Activated CD4-positive, alpha-beta T cell treated with anti-CD3 and anti-CD28 coated beads, Interleukin-2, amount 50 U/mL, for 48 hours (primary cell): ENCODE results near the gene BCAR1.
"Not testable (repeated sequence)": the region's sequence is repeated elsewhere in the genome, so short reads cannot be mapped to it uniquely, and the experiment has no call there.

ENCODE experiments used
- DNase-seq, 2 experiments: peaks; one replicate each; pipeline ENCODE4 v3.0.0-alpha.2; 2020

BCAR1 gene

DNA sequence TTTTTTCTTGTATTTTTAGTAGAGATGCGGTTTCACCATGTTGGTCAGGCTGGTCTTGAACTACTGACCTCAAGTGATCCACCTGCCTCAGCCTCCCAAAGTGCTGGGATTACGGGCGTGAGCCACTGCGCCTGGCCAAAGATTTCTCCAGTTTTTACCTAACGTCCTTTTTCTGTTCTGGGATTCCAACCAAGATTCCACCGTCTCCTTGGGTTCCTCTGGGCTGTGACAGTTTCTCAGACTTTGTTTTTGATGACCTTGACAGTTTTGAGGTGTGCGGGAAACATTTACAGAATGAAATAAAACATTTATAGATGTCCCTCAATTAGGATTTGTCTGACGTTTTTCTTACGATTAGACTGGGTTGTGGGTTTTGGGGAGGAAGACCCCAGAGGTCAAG lies 17.9 kb upstream of the BCAR1 start:
- DNase-seq: not testable (repeated sequence)

DNA sequence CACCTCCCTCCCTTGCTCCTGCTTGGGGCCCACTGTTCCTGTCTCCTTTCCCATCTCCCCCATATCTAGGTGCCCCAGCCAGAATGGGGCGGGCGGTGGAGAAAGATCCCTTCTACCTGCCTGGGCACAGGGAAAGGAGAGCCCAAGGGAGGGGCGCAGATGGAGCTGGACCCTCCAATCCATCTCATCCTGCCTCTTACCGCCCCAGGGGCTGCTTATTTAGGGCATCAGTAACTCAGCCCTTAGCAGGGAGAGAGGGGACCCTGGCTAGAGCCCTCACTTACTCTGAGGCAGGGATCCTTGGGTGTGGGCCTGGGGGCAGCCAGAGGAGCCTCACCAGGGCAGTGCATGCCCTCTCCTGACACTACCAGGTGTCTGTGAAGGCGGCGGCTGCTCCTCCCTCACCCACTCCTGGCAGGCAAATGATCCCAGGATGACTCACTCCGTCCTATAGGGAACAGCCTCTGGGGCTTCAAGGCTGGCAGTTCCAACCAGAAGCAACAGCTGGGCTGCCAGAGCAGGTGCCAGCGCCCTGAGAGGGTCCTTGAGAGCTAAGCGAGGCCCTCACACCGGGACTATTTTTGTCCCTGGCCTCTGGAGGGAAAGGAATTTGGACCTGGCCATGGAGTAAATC lies 16.3 kb upstream of the BCAR1 start:
- DNase-seq: no peak

DNA sequence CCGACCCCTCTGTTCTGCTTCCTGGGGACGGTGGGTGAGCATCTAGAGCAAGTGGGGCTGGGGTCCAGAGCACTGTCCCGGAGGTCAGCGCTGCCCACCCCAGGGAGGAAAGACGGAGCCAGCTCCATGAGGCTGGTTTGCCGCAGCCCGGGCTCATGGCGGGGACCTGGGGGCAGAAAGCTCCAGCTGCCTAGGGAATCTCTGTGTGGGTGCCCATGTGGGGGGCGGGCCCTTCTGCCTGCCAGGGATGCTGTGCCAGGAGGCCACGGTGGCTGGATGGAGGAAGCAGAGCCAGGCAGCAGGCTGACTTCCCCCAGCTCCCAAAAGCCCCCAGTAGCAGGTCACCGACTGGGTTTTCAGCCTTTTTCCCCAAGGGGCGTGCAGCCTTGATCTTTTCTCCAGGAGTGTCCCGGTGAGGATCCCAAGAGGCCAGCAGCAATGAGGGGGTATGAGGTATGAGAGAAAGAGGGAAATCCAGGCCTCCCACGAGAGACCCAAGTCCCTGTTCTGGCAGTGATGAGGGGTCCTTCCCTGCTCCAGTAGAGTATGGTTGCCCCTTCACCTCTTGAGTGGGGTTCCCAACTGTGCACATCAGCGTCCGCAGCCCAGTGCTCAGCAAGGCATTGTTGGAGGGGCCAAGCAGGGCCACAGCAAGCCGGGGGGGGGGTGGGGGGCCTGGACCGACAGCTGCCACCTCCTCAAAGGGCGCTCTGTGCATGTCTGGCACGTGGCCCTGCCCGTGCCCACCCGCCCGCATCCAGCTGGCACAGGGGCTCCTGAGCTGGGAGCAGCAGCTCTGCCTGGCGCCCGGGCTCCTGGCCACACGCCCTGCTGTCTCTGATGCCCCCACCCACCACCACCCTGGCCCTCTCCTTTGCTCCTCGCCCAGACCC lies 15.6 kb upstream of the BCAR1 start:
- DNase-seq: no peak

DNA sequence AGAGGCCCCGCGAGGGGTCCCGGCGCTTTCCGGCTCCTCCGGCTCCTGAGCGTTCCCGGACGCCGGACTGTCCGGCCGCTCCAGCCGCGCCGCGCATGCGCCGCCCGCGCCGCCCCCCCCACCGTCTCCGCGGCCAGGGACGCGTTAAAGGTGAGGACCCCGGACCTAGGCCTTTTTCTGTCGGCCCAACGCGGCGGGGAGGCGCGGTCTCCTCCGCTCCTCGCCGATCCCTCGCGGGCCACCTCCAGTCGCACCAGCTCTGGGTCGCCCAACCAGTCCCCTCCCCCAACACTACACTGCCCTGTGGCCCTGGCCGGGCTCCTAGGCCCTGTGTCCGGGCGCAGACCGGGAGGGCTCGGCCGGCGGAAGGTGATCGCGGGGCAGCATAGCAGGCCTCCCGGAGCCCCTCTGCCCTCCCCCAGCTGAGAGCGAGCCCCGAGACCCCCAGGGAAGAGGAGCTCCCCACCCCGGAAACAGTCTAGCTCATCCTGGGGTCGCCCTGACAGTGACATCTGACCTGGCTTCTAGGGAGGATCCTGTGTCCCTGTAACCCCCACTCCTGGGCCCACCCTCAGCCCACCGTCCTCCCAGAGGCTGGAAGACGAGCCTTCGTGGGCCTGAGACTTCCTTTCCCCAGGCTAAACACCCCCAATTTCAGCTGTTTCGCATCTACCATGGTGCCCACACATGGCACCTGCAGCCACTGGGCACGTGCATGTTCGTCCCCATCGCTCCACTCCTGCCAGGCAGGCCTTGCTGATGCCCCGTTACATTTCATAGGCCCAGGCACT lies 14.7 kb upstream of the BCAR1 start:
- DNase-seq: peak in 1 of 2 experiments; percentile 28

DNA sequence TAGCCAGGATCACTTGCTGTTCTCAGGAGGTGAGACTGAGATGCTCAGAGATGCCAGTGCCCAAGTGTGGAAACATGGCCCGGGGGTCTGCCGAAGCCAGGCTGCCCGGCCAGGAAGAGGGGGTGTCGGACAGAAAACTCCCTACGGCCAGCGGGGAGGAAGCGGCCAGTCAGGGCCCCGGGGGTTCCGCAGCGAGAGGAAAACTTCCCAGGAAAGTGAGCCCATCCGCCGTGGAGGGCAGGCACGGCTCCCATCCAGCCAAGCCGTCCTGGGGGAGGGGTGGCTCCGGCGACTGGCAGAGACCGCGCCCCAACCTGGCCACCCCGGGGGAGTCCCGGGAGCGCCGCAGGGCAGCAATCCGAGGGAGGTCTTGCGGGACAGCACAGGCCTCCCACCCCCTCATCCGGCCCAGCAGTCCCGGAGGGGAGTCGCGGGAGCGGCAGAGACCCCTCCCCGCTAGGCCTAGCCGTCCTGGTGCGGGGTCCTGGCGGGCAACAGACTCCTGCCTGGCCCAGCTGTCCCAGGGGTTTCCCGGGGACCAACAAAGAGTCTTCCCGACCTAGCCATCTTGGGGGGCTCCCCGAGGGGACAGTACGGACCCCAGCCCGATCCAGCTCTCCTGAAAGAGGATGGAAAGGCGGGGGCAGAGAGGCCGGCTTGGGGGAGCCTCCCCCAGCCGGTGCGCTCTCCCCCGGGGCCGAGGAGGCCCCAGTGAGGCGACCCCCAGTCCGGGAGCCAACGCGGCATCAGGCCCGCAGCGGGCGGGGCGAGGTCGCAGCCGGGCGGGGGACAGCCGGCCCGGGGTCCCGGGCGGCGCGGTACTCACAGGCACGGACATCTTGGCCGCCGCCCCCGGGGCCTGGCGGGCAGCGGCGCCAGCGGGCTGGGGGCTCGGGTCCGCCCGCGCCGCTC lies 13.8 kb upstream of the BCAR1 start:
- DNase-seq: no peak

DNA sequence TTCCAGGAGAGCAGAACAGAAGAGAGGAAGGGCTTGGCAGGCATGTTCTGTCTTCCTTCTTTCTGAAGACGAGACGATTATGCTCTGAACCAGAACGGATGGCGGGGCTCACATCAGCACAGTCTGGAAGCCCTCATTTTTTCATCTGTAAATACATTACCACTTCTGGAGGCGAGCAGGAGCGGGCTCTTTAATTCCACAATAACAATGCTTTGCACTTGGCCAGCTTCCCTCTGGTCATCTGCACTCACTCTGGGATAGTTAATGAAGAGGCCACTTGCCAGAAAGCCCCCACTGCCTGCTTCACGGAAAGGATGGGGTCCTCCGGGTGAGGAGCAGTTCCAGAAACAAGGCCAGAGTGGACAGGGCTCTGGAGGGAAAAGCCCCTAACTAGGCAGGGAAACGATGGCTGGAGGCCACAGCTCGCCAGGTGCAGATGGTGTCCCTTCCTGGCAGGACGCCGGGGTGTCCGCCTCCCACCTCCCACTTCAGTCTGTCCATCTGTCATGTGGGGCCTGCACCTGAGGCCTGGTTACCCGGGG lies 13.1 kb upstream of the BCAR1 start:
- no peak for DNase-seq

DNA sequence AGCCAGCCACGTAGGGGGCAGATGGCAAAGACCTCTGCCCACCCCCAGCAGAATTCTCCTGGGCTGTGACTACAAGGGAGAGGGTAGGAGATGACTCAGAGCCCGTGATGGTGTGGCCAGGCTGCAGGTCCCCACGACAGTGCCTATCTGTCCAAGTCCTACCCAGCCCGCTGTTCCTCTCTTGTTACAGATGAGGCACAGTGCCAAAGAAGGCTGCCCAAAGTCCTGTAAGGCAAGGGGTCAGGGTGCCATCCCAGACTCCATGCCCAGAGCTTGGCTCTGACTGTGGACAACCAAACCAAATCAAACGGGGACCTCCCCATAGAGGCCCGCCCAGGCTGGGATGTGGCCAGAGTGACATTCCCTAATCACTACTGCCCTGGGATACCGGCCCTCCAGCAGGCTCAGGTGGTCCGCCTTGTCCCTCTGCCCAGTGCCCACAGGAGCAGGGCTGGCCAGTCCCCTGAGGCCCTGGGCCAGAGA lies 12.6 kb upstream of the BCAR1 start:
- DNase-seq: no peak

DNA sequence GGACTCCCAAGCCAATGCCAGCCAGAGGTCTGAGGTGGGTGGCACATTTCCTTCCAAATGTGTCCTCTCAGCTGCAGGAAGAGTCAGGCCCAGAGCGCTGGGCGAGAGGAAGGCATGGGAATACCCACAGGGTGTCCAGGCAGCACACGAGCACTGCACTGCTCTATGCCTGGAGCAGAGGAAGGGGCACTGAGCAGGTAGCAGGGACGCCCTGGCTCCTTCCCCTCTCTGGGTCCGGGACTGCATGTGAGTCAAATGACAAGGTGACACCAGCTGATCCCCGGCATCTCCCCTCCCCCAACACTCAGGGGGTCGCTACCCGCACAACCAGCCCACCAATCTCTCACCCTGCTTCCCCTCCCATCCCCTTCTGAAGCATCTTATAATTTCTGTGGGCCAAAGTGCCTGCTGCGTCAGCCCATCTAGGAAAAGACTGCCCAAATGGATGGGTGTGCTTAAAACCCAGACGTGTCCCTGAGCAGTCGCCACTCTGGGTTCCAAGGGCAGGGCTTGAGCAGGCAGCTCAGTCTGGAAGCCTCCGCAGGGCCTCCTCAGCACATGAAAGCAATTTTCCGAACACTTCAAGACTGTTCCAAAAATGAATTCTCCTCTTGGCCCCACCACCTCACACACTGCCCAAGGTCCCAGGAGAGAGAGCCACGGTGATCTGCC lies 12.0 kb upstream of the BCAR1 start:
- DNase-seq: no peak

DNA sequence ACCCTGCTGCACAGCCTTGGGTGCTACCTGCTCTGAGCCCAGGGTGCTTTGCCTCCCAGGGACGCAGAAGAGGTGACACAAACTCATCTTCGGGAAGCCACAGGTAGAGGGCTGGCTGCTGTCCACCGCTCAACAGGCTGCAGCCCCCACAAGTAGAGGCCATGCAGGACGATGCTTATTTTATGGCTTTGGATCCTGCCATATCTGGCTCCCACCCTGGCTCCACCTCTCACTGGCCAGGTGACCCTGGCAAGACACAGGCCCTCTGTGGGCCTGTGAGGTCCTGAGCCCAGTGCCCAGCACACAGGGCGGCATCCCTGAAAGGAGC lies 11.3 kb upstream of the BCAR1 start:
- DNase-seq: no peak

DNA sequence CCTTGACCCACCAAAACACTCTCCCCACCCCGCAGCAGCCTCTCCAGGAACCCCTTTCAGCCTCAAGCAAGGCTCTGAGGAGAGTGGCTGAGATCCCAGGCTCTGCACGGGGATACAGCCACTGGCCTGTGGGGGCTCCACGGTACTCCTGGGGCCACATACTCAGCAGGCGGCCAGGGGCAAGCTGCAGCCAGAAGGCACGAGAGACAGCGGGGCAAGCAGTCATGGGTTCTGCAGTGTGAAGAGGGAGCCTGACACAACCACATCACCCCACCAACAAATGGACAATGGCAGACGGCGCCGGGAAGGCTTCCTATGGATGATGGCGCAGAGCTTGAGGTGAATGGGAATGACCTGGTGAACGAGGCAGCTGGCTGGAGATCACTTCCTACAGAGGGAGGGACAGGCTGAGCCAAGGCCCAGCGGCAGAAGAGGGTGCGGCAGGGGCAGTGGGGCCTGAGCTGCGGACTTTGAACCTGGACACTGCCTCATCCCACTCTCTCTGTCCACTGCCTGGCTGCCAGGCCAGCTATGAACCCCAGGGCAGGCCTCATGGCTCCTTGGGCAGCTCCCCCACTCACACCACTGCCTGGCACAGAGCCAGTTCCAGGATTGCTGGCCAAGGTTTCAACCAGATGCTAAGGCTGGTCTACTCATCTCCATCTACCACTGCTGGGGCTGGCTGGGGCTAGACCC lies 10.8 kb upstream of the BCAR1 start:
- DNase-seq: no peak

DNA sequence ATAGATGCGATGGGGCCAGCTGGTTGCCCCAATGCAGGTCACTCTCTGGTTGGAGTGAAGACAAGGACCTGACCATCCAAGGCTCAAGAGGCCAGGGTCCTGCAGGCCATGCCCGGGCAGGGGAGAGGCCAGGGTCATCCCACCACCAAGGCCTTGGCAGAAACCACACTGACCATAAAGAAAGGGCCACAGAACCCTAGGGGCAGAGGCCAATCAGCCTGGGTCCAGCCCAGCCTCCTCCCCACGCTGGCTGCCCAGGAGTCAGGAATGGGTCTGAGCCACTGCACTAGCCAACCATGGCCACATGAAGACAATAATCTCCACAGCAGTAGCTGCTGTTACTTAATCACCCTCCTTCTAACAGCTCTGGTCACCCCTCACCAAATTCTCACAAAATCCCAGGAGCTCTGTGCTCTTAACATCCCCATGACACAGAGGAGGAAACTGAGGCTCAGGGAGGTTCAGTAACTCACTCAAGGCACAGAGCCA lies 10.2 kb upstream of the BCAR1 start:
- DNase-seq: no peak

DNA sequence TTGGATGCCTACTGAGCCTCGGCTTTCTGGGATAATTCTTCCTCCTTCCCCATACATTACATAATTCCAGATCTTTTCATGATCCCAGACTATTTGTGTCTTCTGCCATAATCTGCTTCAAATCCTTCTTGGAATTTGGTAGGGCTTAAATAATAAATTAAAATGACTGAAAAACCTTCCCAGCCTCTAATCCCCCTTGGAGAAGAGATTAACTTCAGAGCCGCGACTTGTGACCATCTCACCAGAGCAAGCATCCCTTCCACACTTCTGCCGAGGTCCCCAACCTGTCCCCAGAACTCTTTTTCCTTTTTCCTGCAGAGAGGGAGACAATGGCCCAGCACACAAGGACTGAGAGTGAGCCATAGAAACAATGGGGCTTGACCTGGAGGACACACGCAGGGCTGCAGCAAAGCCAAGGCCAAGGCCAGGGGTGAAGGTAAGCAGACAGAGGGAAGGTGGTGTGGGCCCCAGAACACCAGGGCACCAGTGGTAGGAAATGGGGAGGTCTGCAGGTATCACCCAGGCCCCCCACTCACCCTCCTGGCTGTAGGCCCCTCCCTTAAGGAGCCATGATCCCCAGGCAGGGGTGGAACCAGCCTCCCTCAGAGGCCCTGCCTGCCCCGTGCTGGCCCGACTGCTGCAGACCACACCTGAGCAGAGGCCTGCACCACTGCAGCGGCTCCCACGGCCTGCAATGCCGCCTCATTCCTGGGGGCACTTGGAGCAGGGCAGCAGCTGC lies 9.6 kb upstream of the BCAR1 start:
- DNase-seq: no peak

DNA sequence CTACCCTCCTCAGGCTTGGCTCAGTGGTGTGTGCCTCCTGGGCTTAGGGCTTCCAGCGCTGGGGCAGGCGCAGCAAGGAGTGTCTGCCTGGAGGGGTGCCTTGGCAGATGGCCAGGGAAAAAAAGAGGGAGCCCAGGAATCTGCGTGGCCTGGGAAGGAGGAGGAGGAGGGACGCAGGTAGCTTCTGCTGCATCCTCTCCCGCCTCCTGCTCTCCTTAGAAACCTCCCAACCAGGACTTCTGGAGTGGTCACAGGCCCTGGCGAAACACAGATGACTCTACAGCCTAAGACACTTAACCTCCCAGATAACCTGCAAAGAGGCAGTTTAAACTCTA lies 7.3 kb upstream of the BCAR1 start:
- no peak for DNase-seq

DNA sequence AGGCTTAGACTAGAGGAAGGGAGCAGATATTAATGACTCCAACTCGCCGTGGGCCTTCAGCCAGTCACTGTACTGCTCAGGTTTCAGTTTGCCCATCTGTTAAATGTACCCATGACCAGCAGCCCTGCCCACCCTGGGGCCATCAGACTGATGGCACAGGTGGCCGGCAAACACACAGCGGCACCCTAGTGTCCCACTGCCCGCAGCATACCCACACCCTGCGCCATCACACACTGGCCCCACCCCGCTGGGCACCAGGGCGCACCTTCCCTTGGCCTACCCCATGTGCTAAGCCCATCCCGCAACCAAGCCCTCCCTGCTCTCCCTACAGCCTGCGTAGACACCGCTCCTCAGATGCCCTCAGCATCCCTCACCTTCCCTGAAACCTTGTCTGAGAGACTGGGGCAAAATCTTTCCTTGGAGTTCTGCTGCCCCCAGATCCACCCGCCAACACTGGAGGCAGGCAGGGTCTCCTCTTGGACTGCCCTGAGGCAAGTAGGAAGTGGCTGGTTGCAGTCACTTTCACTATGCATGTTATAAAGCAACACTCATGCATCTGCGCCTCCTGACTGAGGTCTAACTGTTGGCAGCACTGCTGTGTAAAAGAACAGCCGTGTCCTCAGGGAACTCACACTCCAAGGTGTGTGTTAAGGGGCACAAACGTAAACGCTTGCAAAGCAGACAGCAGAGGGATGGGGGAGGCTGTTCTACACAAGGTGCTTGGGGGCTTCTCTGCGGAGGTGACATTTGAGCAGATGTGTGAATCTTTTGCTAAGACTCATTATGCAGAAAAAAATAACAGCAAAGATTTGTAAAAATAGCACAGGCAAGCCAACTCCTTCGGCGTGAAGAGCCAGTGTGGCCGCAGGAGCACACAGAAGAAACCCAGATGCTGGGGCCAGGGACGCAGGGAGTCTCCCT lies 6.7 kb upstream of the BCAR1 start:
- DNase-seq: no peak

DNA sequence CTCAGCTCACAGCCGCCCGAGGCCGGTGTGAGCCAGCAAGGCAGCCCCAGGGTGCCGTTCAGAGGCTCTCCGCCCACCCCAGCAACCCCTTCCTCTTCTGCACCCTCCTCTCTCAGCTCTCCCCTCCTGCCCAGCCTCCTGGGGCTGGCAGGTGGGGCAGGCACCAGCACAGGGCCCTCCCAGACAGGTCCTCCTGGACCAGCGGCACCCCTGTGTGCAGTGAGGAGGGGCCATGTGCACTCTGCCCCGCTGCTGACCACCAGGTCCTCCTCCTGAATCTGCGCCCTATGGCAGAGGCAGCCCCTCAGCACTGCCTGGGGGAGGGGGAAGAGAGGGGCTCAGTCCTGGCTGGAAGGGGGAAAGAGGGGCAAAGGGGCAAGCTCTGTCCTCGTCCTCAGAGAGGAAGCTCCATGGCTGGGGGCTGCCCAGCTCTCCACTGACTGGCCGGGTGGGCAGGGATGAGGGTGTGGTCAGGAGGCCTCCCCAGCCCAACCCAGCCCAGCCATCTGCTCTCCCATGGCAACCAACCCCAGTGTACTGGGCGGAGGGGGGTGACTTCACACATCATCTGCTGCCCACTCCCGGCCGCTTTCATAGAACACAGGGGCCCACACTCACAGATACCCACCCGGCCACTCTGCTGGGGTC lies 5.4 kb upstream of the BCAR1 start:
- DNase-seq: no peak

DNA sequence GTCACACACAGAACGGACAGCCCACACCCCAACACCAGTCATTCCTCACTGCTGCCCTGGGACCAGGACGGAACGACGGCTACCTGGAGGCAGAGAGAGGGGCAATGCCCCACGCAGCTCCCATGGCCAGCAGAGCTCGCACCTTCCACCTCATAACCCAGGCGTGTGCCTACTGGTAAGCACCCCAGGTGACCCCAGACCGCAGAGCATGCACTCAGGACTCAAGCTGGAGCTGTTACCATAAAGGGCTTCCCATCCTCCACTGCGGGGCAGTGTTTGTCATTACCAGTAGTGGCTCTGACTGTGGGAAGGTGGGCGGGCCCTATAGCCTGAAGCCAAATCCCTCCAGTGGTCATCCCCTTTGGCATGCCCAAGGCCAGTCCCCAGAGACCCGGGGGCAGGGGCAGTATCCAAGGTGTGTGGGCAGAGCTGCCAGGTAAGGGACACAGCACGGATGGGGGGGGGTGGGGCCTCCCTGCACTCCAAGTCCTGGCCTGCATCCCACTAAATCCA lies 4.7 kb upstream of the BCAR1 start:
- DNase-seq: no peak

DNA sequence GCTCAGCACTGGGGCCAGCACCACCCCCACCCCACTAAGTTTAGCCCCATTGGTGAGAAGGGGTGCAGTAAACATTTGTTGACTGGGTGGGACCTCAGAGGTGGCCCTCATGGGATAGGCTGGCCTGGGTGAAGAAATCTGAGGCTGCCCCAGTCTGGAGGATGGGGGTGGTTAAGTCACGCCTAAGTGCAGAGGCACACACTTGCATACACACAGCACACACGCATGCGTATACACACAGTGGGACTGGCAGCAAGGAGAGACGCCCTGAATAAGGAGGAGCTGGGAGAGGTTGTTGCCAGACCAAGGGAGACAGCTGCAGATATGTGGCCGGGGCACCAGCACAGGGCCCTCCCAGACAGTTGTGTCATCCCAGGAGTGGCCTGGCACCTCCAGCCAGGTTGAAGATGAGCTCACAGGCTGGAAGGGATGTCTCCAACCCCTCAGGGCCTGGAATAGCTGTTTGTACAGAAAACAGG lies 3.0 kb upstream of the BCAR1 start:
- no peak for DNase-seq
